ENCODE data around the gene ITGA1. TPM values are rescaled to one million over a fixed set of nuclear protein-coding genes. Genes with fewer than 3 reads are reported as not detected.

ITGA1 gene
- total RNA-seq, 2 donors from 2014 or later: 0.33 to 3.5 TPM

DNA sequence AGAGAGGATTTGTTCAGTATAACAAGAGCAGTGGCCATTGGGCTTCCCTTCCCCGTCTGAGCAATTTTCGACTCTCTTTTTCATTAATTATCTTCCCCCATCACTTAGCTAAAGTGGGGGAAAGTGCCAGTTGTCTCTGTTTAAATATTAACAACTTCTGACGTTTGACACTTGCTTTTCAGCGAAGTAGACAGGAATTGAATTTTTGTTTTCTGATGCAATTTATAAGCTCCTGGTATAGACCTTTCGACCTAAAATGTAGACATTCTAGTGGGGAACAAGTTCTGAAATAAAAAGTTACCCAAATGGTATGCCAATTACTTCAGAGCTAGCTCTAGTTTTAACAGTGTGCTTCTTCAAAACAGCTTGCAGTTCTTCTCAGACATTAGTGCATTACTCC, 100.6 kb downstream of the ITGA1 start:
- H3K9ac ChIP-seq (ENCODE audit: extremely low read depth, low read length, poor library complexity, severe bottlenecking): no peak overlapping the region
- no peaks in the 10 kb centered on the region for H3K36me3 Mint-ChIP-seq (ENCODE audit: low read depth)
- no peaks in the 10 kb centered on the region for H3K27me3 ChIP-seq (ENCODE audit: control insufficient read depth, insufficient read depth, low read length, poor library complexity, severe bottlenecking)
- H3K4me3 Mint-ChIP-seq: no peak overlapping the region
- H3K27me3 Mint-ChIP-seq (ENCODE audit: insufficient read depth): no peaks in the 10 kb centered on the region
- H3K36me3 ChIP-seq (ENCODE audit: control insufficient read depth, insufficient read depth, low read length): no peaks in the 10 kb centered on the region
- no peak overlapping the region for H3K27ac ChIP-seq (ENCODE audit: low read depth, low read length)
- H3K4me1 Mint-ChIP-seq: peaks cover 18% of the 10 kb centered on the region
- H3K4me1 ChIP-seq (ENCODE audit: control insufficient read depth, insufficient read depth, low read length): no peaks in the 10 kb centered on the region
- H3K4me3 ChIP-seq (ENCODE audit: low read length): no peak overlapping the region
- DNase-seq: no peak
- TF ChIP-seq CTCF (conservative IDR thresholded peaks at IDR 0.05): no peak
- H3K9me3 Mint-ChIP-seq: no peaks in the 10 kb centered on the region
- 85 to 95% methylated on average over 3 to 5 of the region's 5 CpGs for WGBS, 2 experiments (ENCODE audit: insufficient coverage in 1 of 2, insufficient read length in 1 of 2)
- no peak overlapping the region for H3K27ac Mint-ChIP-seq
- H3K9me3 ChIP-seq (ENCODE audit: control insufficient read depth, low read length): no peaks in the 10 kb centered on the region

DNA sequence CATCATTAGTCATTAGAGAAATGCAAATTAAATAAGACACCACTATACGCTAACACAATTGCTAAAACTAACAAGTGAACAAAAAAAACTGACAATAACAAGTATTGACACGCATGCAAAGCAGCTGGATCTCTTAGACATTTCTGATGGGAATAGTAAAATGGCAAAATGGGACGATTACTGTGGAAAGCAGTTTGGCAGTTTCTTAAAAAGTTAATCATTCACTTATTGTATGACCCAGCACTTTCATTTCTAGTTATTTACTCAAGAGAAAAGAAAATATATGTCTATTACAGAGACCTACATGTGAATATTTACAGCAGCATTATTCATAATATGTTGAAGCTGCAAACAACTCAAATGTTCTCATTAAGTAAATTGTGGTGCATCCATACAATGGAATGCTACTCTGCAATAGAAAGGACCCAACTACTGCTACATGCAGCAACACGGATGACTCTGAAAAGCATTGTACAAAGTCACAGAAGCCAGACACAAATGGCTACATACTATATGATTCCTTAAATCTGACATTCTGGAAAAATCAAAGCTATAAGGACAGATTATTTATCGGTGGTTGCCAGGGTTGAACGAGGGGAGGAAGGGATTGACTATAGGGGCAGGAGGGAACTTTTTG, 104.6 kb downstream of the ITGA1 start:
- Mint-ChIP-seq H3K36me3 (ENCODE audit: low read depth) (no peaks in the 10 kb centered on the region), H3K4me3 (no peak overlapping the region), H3K4me1 (peaks cover 15% of the 10 kb centered on the region), H3K9me3 (no peaks in the 10 kb centered on the region), H3K27ac (no peak overlapping the region), H3K27me3 (ENCODE audit: insufficient read depth) (no peaks in the 10 kb centered on the region)
- peaks cover 5% of the 10 kb centered on the region for H3K4me1 ChIP-seq (ENCODE audit: control insufficient read depth, insufficient read depth, low read length)
- no peak for DNase-seq
- WGBS, 2 experiments (ENCODE audit: insufficient coverage in 1 of 2, insufficient read length in 1 of 2): 89 to 95% methylated on average over 3 to 6 of the region's 6 CpGs
- no peak overlapping the region for H3K27ac ChIP-seq (ENCODE audit: low read depth, low read length)
- H3K4me3 ChIP-seq (ENCODE audit: low read length): no peak overlapping the region
- H3K9ac ChIP-seq (ENCODE audit: extremely low read depth, low read length, poor library complexity, severe bottlenecking): no peak overlapping the region
- no peaks in the 10 kb centered on the region for H3K27me3 ChIP-seq (ENCODE audit: control insufficient read depth, insufficient read depth, low read length, poor library complexity, severe bottlenecking)
- no peaks in the 10 kb centered on the region for H3K36me3 ChIP-seq (ENCODE audit: control insufficient read depth, insufficient read depth, low read length)
- no peak for TF ChIP-seq CTCF (conservative IDR thresholded peaks at IDR 0.05)
- no peaks in the 10 kb centered on the region for H3K9me3 ChIP-seq (ENCODE audit: control insufficient read depth, low read length)

DNA sequence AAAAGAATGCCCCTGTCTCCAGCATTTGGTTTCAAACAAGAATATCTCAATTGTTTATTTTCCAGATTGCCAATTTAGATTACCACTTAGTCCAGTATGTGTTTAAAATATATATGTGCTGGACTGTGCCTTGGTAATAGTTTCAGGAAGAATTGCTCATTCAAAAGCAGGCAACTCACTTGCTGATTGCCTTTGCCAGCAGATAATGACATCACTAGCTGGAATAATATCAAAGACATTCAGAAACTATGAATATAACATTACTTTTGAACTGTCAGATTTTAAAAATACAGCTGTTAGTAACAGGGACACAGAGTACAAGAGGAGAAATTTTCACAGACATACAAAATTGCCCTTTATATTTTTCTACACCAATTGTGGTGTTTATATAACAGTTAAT, 105.4 kb downstream of the ITGA1 start:
- H3K4me3 Mint-ChIP-seq: no peak overlapping the region
- TF ChIP-seq CTCF (conservative IDR thresholded peaks at IDR 0.05): no peak
- no peaks in the 10 kb centered on the region for H3K27me3 ChIP-seq (ENCODE audit: control insufficient read depth, insufficient read depth, low read length, poor library complexity, severe bottlenecking)
- peaks cover 5% of the 10 kb centered on the region for H3K4me1 ChIP-seq (ENCODE audit: control insufficient read depth, insufficient read depth, low read length)
- H3K4me3 ChIP-seq (ENCODE audit: low read length): no peak overlapping the region
- H3K4me1 Mint-ChIP-seq: peaks cover 8% of the 10 kb centered on the region
- no peak overlapping the region for H3K27ac ChIP-seq (ENCODE audit: low read depth, low read length)
- no peak for DNase-seq
- no peak overlapping the region for H3K9ac ChIP-seq (ENCODE audit: extremely low read depth, low read length, poor library complexity, severe bottlenecking)
- H3K9me3 Mint-ChIP-seq: no peaks in the 10 kb centered on the region
- no peaks in the 10 kb centered on the region for H3K9me3 ChIP-seq (ENCODE audit: control insufficient read depth, low read length)
- no peaks in the 10 kb centered on the region for H3K27me3 Mint-ChIP-seq (ENCODE audit: insufficient read depth)
- H3K36me3 Mint-ChIP-seq (ENCODE audit: low read depth): no peaks in the 10 kb centered on the region
- no peak overlapping the region for H3K27ac Mint-ChIP-seq
- no peaks in the 10 kb centered on the region for H3K36me3 ChIP-seq (ENCODE audit: control insufficient read depth, insufficient read depth, low read length)
